ENCODE results near the gene RAMP2. TPM values are rescaled to one million over a fixed set of nuclear protein-coding genes. Genes with fewer than 3 reads are reported as not detected.

RAMP2 gene
- polyA plus RNA-seq, 2 of the 4 experiments (the other 2 are of a cell fraction), result 0.49 to 0.87 TPM

DNA sequence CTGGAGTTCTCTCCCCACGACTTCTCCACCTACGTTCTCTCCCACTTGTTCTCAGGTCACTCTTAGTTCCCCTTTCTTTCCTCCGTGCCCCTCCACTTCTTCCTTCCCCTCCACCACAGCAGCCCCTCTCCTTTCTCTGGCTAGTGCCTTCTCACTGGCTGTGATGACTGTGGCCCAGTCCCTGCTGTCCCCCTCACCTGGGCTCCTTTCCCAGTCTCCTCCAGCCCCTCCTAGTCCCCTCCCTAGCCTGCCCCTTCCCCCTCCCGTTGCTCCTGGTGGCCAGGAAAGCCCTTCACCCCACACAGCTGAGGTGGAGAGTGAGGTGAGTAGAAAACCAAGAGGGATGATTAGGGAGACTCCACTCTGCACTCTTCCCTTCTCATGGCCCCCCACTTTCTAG, 34.0 kb downstream of the RAMP2 start:
- CTCF ChIA-PET, result interaction anchor here (1.5 to 24.6 kb wide), 3 partner anchors 11 to 32 kb away, joined by 4 to 336 read pairs (median 4); partner anchors contain the start of gene BECN1
- Histone ChIP-seq H3K27ac (no peak overlapping the region), H3K9me3 (no peaks in the 10 kb centered on the region), H3K4me3 (no peak overlapping the region), H3K4me1 (peaks cover 18% of the 10 kb centered on the region), H3K4me2 (no peak overlapping the region)
- no peak for ATAC-seq
- POLR2A ChIA-PET, result interaction anchor here (1.8 kb wide), 1 partner anchor 22 kb away, joined by 6 read pairs; the partner anchor contains the start of gene VPS25
- no peak for FAIRE-seq
- 87% methylated on average over 4 of the region's 4 CpGs for WGBS (ENCODE audit: missing lambda C conversion rate)
- DNase-seq (ENCODE audit: low read depth in 1 of 2, low spot score in 1 of 2), result no peak
- TF ChIP-seq RFX5 (IDR thresholded peaks at IDR 0.05) (no peak), HOXB13 (CRISPR knock-in tag; IDR thresholded peaks at IDR 0.05; ENCODE audit: low read depth) (no peak), FOXS1 (CRISPR knock-in tag; IDR thresholded peaks at IDR 0.05) (no peak), CHD2 (IDR thresholded peaks at IDR 0.05; ENCODE audit: low read length, partially characterized antibody) (no peak), SMC3 (IDR thresholded peaks at IDR 0.05) (no peak), NFE2L2 (conservative IDR thresholded peaks at IDR 0.05; ENCODE audit: low read length) (no peak), REST (IDR thresholded peaks at IDR 0.05) (no peak), CHD4 (IDR thresholded peaks at IDR 0.05; ENCODE audit: borderline replicate concordance) (no peak), MAX (IDR thresholded peaks at IDR 0.05) (no peak), ZC3H11A (IDR thresholded peaks at IDR 0.05) (no peak), HEYL (CRISPR knock-in tag; IDR thresholded peaks at IDR 0.05) (no peak), RNF2 (IDR thresholded peaks at IDR 0.05; ENCODE audit: borderline replicate concordance, low read depth) (no peak), EP300 (IDR thresholded peaks at IDR 0.05) (no peak), SREBF2 (IDR thresholded peaks at IDR 0.05) (no peak), NPAS2 (CRISPR knock-in tag; IDR thresholded peaks at IDR 0.05; ENCODE audit: borderline replicate concordance) (no peak), RCOR1 (IDR thresholded peaks at IDR 0.05; ENCODE audit: low read depth, low read length) (no peak), CBX2 (IDR thresholded peaks at IDR 0.05; ENCODE audit: borderline replicate concordance, low read depth) (no peak), MAFK (IDR thresholded peaks at IDR 0.05; ENCODE audit: partially characterized antibody) (no peak)
- TF ChIP-seq, protein P1, sequence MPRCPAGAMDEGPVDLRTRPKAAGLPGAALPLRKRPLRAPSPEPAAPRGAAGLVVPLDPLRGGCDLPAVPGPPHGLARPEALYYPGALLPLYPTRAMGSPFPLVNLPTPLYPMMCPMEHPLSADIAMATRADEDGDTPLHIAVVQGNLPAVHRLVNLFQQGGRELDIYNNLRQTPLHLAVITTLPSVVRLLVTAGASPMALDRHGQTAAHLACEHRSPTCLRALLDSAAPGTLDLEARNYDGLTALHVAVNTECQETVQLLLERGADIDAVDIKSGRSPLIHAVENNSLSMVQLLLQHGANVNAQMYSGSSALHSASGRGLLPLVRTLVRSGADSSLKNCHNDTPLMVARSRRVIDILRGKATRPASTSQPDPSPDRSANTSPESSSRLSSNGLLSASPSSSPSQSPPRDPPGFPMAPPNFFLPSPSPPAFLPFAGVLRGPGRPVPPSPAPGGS (IDR thresholded peaks at IDR 0.05), result no peak
- TF ChIP-seq, protein P2, sequence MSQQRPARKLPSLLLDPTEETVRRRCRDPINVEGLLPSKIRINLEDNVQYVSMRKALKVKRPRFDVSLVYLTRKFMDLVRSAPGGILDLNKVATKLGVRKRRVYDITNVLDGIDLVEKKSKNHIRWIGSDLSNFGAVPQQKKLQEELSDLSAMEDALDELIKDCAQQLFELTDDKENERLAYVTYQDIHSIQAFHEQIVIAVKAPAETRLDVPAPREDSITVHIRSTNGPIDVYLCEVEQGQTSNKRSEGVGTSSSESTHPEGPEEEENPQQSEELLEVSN (IDR thresholded peaks at IDR 0.05; ENCODE audit: borderline replicate concordance, low read depth), result no peak

DNA sequence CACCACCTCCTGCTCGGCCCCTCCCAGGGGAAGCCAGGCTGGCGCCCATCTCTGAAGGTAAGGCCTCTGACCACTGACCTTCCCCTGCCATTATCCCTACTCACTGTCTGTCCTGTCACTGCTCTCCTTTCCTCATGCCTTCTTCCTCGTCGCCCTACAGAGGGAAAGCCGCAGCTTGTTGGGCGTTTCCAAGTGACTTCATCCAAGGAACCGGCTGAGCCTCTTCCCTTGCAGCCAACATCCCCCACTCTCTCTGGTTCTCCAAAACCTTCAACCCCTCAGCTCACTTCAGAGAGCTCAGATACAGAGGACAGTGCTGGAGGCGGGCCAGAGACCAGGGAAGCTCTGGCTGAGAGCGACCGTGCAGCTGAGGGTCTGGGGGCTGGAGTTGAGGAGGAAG, 34.4 kb downstream of the RAMP2 start:
- Histone ChIP-seq H3K4me2 (no peak overlapping the region), H3K4me1 (peaks cover 18% of the 10 kb centered on the region), H3K4me3 (no peak overlapping the region), H3K9me3 (no peaks in the 10 kb centered on the region), H3K27ac (no peak overlapping the region)
- CTCF ChIA-PET, result interaction anchor here (1.2 to 24.6 kb wide), 4 partner anchors 24 to 217 kb away, joined by 3 to 336 read pairs (median 4); partner anchors contain the start of genes BECN1 and PSMC3IP
- WGBS (ENCODE audit: missing lambda C conversion rate), result 89% methylated on average over 10 of the region's 10 CpGs
- DNase-seq (ENCODE audit: low read depth in 1 of 2, low spot score in 1 of 2) (no peak), FAIRE-seq (no peak), ATAC-seq (no peak)
- POLR2A ChIA-PET, result interaction anchor here (1.8 kb wide), 1 partner anchor 22 kb away, joined by 6 read pairs; the partner anchor contains the start of gene VPS25
- TF ChIP-seq FOSB (CRISPR knock-in tag; IDR thresholded peaks at IDR 0.05), result no peak
- TF ChIP-seq CEBPB (IDR thresholded peaks at IDR 0.05), result no peak

Data from A549 (cell line).